ENCODE data around the gene VMP1.

VMP1 gene

DNA sequence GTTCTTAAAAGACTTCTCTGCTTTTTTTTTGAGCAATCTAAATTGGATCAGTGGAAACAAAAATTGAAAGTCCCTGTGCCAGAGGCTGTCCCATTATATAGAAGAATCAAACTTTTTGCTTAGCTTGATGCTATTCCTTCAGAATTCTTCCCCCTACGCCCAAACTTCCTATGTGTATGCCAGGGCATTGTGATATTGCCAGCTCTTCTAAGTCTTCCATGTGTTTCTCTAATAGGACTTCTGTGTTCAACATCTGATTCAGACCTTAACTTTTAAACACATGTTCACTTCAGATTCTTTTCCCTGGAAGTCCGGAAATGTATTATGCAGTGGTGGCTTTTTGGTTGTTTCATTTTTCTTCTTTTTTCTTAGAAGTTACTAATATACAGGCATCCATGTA lies 19.0 kb upstream of the VMP1 start:
- POLR2A ChIA-PET = interaction anchor here (0.9 kb wide), 1 partner anchor 20 kb away, joined by 3 read pairs; no protein-coding TSS in a partner anchor
- Histone ChIP-seq H3K4me3 (ENCODE audit: low read depth, low read length) (no peak overlapping the region), H3K36me3 (ENCODE audit: control insufficient read depth in 2 of 2, insufficient read depth in 1 of 2, low read length in 2 of 2) (peaks cover 91 to 97% of the 10 kb centered on the region in 2 experiments), H3K4me1 (ENCODE audit: control insufficient read depth, insufficient read depth, low read length) (no peaks in the 10 kb centered on the region), H3K9me3 (ENCODE audit: control insufficient read depth, insufficient read depth, low read depth, low read length) (no peaks in the 10 kb centered on the region), H3K27ac (ENCODE audit: extremely low read depth, low read depth, low read length) (no peak overlapping the region)
- CTCF ChIA-PET = interaction anchor here (0.7 to 1.7 kb wide), 5 partner anchors 14 to 273 kb away, joined by 3 to 5 read pairs (median 4); no protein-coding TSS in a partner anchor
- TF ChIP-seq OVOL3 (tag by site-specific recombination; IDR thresholded peaks at IDR 0.05) (no peak), RBAK (tag by site-specific recombination; IDR thresholded peaks at IDR 0.05) (no peak), ZNF843 (tag by site-specific recombination; IDR thresholded peaks at IDR 0.05) (no peak), ZNF132 (tag by site-specific recombination; IDR thresholded peaks at IDR 0.05; ENCODE audit: borderline replicate concordance) (no peak), KLF1 (tag by site-specific recombination; IDR thresholded peaks at IDR 0.05) (no peak), ZNF621 (tag by site-specific recombination; IDR thresholded peaks at IDR 0.05) (no peak), MZF1 (tag by site-specific recombination; IDR thresholded peaks at IDR 0.05; ENCODE audit: borderline replicate concordance) (no peak), ZNF426 (tag by site-specific recombination; IDR thresholded peaks at IDR 0.05) (no peak)

DNA sequence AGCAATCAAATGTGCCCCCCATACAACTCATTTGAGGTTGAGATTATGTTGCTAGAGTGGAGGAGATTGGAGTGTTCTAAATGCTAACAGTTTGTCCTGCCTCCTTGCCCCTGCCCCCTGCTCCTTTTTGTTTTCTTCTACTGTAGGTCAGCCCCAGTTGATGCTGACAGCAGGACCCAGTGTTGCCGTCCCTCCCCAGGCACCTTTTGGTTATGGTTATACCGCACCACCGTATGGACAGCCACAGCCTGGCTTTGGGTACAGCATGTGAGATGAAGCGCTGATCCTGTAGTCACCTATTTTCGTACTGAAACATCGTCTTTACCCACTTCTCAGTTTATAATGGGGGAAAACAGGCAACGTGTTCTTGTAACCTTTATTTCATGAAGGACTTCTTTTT lies 13.9 kb upstream of the VMP1 start:
- Histone ChIP-seq H3K4me1 (ENCODE audit: control insufficient read depth, insufficient read depth, low read length) (no peaks in the 10 kb centered on the region), H3K27ac (ENCODE audit: extremely low read depth, low read depth, low read length) (no peak overlapping the region), H3K4me3 (ENCODE audit: low read depth, low read length) (no peak overlapping the region), H3K9me3 (ENCODE audit: control insufficient read depth, insufficient read depth, low read depth, low read length) (no peaks in the 10 kb centered on the region), H3K36me3 (ENCODE audit: control insufficient read depth in 2 of 2, insufficient read depth in 1 of 2, low read length in 2 of 2) (peaks cover 89 to 97% of the 10 kb centered on the region in 2 experiments)
- POLR2A ChIA-PET = no interaction called here
- CTCF ChIA-PET = no interaction called here
- TF ChIP-seq SCRT2 (tag by site-specific recombination; IDR thresholded peaks at IDR 0.05) = no peak
- no peak for TF ChIP-seq YY2 (tag by site-specific recombination; IDR thresholded peaks at IDR 0.05)
- no peak for TF ChIP-seq MYNN (tag by site-specific recombination; IDR thresholded peaks at IDR 0.05; ENCODE audit: borderline replicate concordance)
- TF ChIP-seq, protein P1, sequence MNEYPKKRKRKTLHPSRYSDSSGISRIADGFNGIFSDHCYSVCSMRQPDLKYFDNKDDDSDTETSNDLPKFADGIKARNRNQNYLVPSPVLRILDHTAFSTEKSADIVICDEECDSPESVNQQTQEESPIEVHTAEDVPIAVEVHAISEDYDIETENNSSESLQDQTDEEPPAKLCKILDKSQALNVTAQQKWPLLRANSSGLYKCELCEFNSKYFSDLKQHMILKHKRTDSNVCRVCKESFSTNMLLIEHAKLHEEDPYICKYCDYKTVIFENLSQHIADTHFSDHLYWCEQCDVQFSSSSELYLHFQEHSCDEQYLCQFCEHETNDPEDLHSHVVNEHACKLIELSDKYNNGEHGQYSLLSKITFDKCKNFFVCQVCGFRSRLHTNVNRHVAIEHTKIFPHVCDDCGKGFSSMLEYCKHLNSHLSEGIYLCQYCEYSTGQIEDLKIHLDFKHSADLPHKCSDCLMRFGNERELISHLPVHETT (tag by site-specific recombination; IDR thresholded peaks at IDR 0.05) = no peak
- no peak for TF ChIP-seq IKZF3 (tag by site-specific recombination; IDR thresholded peaks at IDR 0.05)
- TF ChIP-seq ZNF660 (tag by site-specific recombination; IDR thresholded peaks at IDR 0.05) = no peak
- TF ChIP-seq, protein P2, sequence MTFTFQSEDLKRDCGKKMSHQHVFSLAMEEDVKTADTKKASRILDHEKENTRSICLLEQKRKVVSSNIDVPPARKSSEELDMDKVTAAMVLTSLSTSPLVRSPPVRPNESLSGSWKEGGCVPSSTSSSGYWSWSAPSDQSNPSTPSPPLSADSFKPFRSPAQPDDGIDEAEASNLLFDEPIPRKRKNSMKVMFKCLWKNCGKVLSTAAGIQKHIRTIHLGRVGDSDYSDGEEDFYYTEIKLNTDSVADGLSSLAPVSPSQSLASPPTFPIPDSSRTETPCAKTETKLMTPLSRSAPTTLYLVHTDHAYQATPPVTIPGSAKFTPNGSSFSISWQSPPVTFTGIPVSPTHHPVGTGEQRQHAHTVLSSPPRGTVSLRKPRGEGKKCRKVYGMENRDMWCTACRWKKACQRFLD (tag by site-specific recombination; IDR thresholded peaks at IDR 0.05) = no peak
- no peak for TF ChIP-seq ZNF10 (tag by site-specific recombination; IDR thresholded peaks at IDR 0.05)
- TF ChIP-seq ZNF549 (tag by site-specific recombination; IDR thresholded peaks at IDR 0.05) = no peak
- TF ChIP-seq ZNF24 (tag by site-specific recombination; IDR thresholded peaks at IDR 0.05) = no peak
- no peak for TF ChIP-seq ZNF596 (tag by site-specific recombination; IDR thresholded peaks at IDR 0.05)
- TF ChIP-seq ZNF140 (tag by site-specific recombination; IDR thresholded peaks at IDR 0.05) = no peak

DNA sequence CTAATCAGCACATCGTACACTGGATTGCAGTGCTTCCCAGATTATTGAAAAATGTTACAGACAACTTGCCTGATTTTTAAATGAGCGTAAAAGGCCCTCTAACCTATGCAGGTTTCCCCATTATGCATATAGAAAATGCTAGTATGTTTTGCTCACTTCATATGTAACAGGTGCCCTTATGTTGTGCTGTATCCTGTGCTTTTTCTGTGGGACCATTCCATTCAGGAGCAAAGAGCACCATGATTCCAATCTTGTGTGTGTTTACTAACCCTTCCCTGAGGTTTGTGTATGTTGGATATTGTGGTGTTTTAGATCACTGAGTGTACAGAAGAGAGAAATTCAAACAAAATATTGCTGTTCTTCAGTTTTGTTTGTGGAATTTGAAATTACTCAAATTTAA lies 13.1 kb upstream of the VMP1 start:
- H3K36me3 ChIP-seq (ENCODE audit: control insufficient read depth in 2 of 2, insufficient read depth in 1 of 2, low read length in 2 of 2) = peaks cover 82 to 97% of the 10 kb centered on the region in 2 experiments
- TF ChIP-seq, protein P3, sequence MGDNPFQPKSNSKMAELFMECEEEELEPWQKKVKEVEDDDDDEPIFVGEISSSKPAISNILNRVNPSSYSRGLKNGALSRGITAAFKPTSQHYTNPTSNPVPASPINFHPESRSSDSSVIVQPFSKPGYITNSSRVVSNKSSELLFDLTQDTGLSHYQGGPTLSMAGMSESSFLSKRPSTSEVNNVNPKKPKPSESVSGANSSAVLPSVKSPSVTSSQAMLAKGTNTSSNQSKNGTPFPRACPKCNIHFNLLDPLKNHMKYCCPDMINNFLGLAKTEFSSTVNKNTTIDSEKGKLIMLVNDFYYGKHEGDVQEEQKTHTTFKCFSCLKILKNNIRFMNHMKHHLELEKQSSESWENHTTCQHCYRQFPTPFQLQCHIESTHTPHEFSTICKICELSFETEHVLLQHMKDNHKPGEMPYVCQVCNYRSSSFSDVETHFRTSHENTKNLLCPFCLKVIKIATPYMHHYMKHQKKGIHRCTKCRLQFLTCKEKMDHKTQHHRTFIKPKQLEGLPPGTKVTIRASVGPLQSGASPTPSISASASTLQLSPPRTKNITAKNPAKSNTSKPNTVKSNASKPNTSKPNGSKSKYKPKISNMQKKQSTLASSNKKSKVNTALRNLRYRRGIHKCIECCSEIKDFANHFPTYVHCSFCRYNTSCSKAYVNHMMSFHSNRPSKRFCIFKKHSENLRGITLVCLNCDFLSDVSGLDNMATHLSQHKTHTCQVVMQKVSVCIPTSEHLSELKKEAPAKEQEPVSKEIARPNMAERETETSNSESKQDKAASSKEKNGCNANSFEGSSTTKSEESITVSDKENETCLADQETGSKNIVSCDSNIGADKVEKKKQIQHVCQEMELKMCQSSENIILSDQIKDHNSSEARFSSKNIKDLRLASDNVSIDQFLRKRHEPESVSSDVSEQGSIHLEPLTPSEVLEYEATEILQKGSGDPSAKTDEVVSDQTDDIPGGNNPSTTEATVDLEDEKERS (tag by site-specific recombination; IDR thresholded peaks at IDR 0.05) = no peak
- TF ChIP-seq, protein P4, sequence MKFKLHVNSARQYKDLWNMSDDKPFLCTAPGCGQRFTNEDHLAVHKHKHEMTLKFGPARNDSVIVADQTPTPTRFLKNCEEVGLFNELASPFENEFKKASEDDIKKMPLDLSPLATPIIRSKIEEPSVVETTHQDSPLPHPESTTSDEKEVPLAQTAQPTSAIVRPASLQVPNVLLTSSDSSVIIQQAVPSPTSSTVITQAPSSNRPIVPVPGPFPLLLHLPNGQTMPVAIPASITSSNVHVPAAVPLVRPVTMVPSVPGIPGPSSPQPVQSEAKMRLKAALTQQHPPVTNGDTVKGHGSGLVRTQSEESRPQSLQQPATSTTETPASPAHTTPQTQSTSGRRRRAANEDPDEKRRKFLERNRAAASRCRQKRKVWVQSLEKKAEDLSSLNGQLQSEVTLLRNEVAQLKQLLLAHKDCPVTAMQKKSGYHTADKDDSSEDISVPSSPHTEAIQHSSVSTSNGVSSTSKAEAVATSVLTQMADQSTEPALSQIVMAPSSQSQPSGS (tag by site-specific recombination; IDR thresholded peaks at IDR 0.05; ENCODE audit: low read depth) = no peak
- TF ChIP-seq ZNF184 (tag by site-specific recombination; IDR thresholded peaks at IDR 0.05) = no peak
- TF ChIP-seq ZFP41 (tag by site-specific recombination; IDR thresholded peaks at IDR 0.05; ENCODE audit: borderline replicate concordance) = no peak
- TF ChIP-seq SP2 (tag by site-specific recombination; IDR thresholded peaks at IDR 0.05) = no peak
- TF ChIP-seq ZNF354C (tag by site-specific recombination; IDR thresholded peaks at IDR 0.05; ENCODE audit: borderline replicate concordance, low read depth) = no peak
- no peak for TF ChIP-seq ZNF132 (tag by site-specific recombination; IDR thresholded peaks at IDR 0.05; ENCODE audit: borderline replicate concordance)
- no peak for TF ChIP-seq ZNF324 (tag by site-specific recombination; IDR thresholded peaks at IDR 0.05)
- TF ChIP-seq RBAK (tag by site-specific recombination; IDR thresholded peaks at IDR 0.05) = no peak

More for the DNA sequence above, 13.1 kb upstream of the VMP1 start:
- H3K4me3 ChIP-seq (ENCODE audit: low read depth, low read length) = no peak overlapping the region
- no peak overlapping the region for H3K27ac ChIP-seq (ENCODE audit: extremely low read depth, low read depth, low read length)
- CTCF ChIA-PET = no interaction called here
- no peaks in the 10 kb centered on the region for H3K4me1 ChIP-seq (ENCODE audit: control insufficient read depth, insufficient read depth, low read length)
- H3K9me3 ChIP-seq (ENCODE audit: control insufficient read depth, insufficient read depth, low read depth, low read length) = no peaks in the 10 kb centered on the region
- POLR2A ChIA-PET = no interaction called here
